ENCODE data around the gene TLCD3B. TPM values are rescaled to one million over a fixed set of nuclear protein-coding genes. Genes with fewer than 3 reads are reported as not detected.

Gene TLCD3B
- total and polyA plus RNA-seq, 9 of the 15 experiments (the other 6 are each of a cell fraction or from before 2014, with no cell fraction given) = 0.10 to 0.52 (median 0.23) TPM; not detected in 4

DNA sequence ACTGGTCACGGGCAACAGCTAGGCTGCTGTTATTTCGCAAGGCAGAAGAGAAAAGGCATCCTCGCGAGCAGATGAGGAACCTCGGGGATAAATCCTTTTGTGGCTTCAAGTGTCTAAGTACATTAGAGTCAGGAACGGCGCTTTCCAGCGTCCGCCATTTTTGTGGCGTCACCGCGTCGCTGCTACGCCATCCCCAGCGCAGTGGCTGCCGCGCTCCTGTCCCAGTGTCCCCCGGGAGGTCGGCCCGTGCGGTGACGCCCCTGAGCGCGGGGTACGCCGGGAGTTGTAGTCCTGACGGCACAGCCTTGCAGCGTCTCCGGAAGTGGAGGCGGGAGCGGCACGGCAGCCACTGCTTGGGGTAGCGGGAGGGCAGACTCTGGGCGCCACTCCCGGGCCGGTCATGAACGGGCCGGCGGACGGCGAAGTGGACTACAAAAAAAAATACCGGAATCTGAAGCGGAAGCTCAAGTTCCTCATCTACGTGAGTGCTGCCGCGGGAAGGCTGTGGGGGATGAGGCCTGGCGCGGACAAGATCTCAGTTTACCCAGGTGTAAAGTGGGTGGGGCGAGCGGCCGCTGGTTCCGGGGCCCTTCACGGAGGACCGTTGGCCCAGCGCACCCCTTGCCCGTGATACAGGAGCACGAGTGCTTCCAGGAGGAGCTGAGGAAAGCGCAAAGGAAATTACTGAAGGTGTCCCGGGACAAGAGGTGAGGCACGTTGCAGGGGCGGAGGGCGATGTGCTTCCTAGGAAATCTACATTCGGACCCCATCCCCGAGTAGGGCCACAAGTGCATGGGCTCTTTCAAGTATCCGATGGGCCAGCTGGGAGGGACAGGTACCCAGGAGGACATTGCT, 34.9 kb downstream of the TLCD3B start, which contains the start of gene INO80E (continued):
- TF ChIP-seq NR4A1 (CRISPR knock-in tag; IDR thresholded peaks at IDR 0.05) (no peak), NR4A1 (tag; IDR thresholded peaks at IDR 0.05) (no peak; the same call in 1 of the 2 replicates), ZNF347 (CRISPR knock-in tag; IDR thresholded peaks at IDR 0.05; ENCODE audit: low read depth) (no peak), BRD4 (IDR thresholded peaks at IDR 0.05) (peak; percentile 98; the same call in 1 of the 2 replicates), GATAD2B (IDR thresholded peaks at IDR 0.05; ENCODE audit: borderline replicate concordance) (no peak), GABPB2 (CRISPR knock-in tag; conservative IDR thresholded peaks at IDR 0.05) (no peak), MTA1 (IDR thresholded peaks at IDR 0.05; ENCODE audit: borderline replicate concordance) (peak; percentile 95), CBX1 (IDR thresholded peaks at IDR 0.05; ENCODE audit: low read depth) (no peak), NUFIP1 (IDR thresholded peaks at IDR 0.05; ENCODE audit: partially characterized antibody) (no peak)
- TF ChIP-seq, protein P1, sequence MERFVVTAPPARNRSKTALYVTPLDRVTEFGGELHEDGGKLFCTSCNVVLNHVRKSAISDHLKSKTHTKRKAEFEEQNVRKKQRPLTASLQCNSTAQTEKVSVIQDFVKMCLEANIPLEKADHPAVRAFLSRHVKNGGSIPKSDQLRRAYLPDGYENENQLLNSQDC (CRISPR knock-in tag; IDR thresholded peaks at IDR 0.05) = no peak
- TF ChIP-seq, protein P2, sequence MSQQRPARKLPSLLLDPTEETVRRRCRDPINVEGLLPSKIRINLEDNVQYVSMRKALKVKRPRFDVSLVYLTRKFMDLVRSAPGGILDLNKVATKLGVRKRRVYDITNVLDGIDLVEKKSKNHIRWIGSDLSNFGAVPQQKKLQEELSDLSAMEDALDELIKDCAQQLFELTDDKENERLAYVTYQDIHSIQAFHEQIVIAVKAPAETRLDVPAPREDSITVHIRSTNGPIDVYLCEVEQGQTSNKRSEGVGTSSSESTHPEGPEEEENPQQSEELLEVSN (IDR thresholded peaks at IDR 0.05; ENCODE audit: borderline replicate concordance in 1 of 2, extremely low read depth in 1 of 2, insufficient read depth in 1 of 2, insufficient read length in 1 of 2, low read depth in 1 of 2, low read length in 1 of 2, poor library complexity in 1 of 2, severe bottlenecking in 1 of 2) = no peak
- TF ChIP-seq, protein P3, sequence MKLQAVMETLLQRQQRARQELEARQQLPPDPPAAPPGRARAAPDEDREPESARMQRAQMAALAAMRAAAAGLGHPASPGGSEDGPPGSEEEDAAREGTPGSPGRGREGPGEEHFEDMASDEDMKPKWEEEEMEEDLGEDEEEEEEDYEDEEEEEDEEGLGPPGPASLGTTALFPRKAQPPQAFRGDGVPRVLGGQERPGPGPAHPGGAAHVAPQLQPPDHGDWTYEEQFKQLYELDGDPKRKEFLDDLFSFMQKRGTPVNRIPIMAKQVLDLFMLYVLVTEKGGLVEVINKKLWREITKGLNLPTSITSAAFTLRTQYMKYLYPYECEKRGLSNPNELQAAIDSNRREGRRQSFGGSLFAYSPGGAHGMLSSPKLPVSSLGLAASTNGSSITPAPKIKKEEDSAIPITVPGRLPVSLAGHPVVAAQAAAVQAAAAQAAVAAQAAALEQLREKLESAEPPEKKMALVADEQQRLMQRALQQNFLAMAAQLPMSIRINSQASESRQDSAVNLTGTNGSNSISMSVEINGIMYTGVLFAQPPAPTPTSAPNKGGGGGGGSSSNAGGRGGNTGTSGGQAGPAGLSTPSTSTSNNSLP (IDR thresholded peaks at IDR 0.05; ENCODE audit: borderline replicate concordance, low read depth, low read length) = no peak

Measured in K562 (cell line).